CD1c-positive myeloid dendritic cell (primary cell): Measurements from ENCODE around the gene ZNF384.

Source experiments
- DNase-seq: peaks from one replicate; pipeline ENCODE4 v3.0.0-alpha.2; 2016; ENCODE audit errors: extremely low spot score

The ZNF384 gene

GRCh38 chr12:6620885-6621274 lies 68.3 kb downstream of the ZNF384 start:
- DNase-seq: no peak

- DNase-seq: peak; percentile 82
Measured at GRCh38 chr12:6620137-6620884, 68.9 kb downstream of the ZNF384 start.

- peak; percentile 57 for DNase-seq
Measured at GRCh38 chr12:6618483-6619225, 70.5 kb downstream of the ZNF384 start.
